NCI-H187 (cell line): Measurements from ENCODE around the gene CD200R1L.

Experiments used
- DNase-seq, 2 experiments: peaks; one replicate each; lab custom pipeline; 2025; lab: John Stamatoyannopoulos, UW

Gene CD200R1L

GRCh38 chr3:112786881-112787579 is 59.6 kb downstream of the CD200R1L start:
- DNase-seq = no peak

- DNase-seq = no peak
Observed at GRCh38 chr3:112786002-112786590, 60.6 kb downstream of the CD200R1L start.

GRCh38 chr3:112785321-112786001 is 61.2 kb downstream of the CD200R1L start:
- no peak for DNase-seq

- DNase-seq = no peak
Observed at GRCh38 chr3:112782491-112782890, 64.2 kb downstream of the CD200R1L start.

GRCh38 chr3:112781599-112781998 is 65.1 kb downstream of the CD200R1L start:
- DNase-seq = no peak

GRCh38 chr3:112779558-112780480 is 66.8 kb downstream of the CD200R1L start:
- no peak for DNase-seq

- DNase-seq = no peak
Observed at GRCh38 chr3:112779011-112779410, 67.7 kb downstream of the CD200R1L start.

GRCh38 chr3:112778353-112778948 is 68.2 kb downstream of the CD200R1L start:
- no peak for DNase-seq

- no peak for DNase-seq
Observed at GRCh38 chr3:112777811-112778210, 68.9 kb downstream of the CD200R1L start.

GRCh38 chr3:112776836-112777235 is 69.8 kb downstream of the CD200R1L start:
- DNase-seq = no peak

- DNase-seq = no peak
Observed at GRCh38 chr3:112776000-112776399, 70.7 kb downstream of the CD200R1L start.

- no peak for DNase-seq
Observed at GRCh38 chr3:112775011-112775742, 71.5 kb downstream of the CD200R1L start.

GRCh38 chr3:112774293-112774926 is 72.3 kb downstream of the CD200R1L start:
- no peak for DNase-seq

GRCh38 chr3:112773864-112774263 is 72.8 kb downstream of the CD200R1L start:
- DNase-seq = no peak

GRCh38 chr3:112770951-112771350 is 75.7 kb downstream of the CD200R1L start:
- DNase-seq = no peak

GRCh38 chr3:112770032-112770626 is 76.5 kb downstream of the CD200R1L start:
- DNase-seq = no peak

- no peak for DNase-seq
Observed at GRCh38 chr3:112769286-112769978, 77.2 kb downstream of the CD200R1L start.

- no peak for DNase-seq
Observed at GRCh38 chr3:112767777-112768176, 78.9 kb downstream of the CD200R1L start.

GRCh38 chr3:112767177-112767576 is 79.5 kb downstream of the CD200R1L start:
- no peak for DNase-seq
